Measurements from ENCODE around the gene NTSR1.

- TF ChIP-seq SIN3A (IDR thresholded peaks at IDR 0.05; ENCODE audit: borderline replicate concordance, insufficient read depth, low read length) (no peak), POLR2AphosphoS5 (IDR thresholded peaks at IDR 0.05; ENCODE audit: low read depth, low read length) (no peak), TAF1 (IDR thresholded peaks at IDR 0.05; ENCODE audit: borderline replicate concordance, insufficient read depth, low read length) (no peak)
These were observed 62.3 kb downstream of the NTSR1 start for GRCh38 chr20:62770916-62771315.
